DMS79 (cell line): ENCODE data around the gene MRNIP.
"Not testable (repeated sequence)": the region's sequence is repeated elsewhere in the genome, so short reads cannot be mapped to it uniquely, and the experiment has no call there.

ENCODE experiments used
- DNase-seq: peaks from one replicate; lab custom pipeline; 2025; lab: John Stamatoyannopoulos, UW

Gene MRNIP

GRCh38 chr5:179792612-179793467, 65.8 kb downstream of the MRNIP start:
- no peak for DNase-seq

DNA sequence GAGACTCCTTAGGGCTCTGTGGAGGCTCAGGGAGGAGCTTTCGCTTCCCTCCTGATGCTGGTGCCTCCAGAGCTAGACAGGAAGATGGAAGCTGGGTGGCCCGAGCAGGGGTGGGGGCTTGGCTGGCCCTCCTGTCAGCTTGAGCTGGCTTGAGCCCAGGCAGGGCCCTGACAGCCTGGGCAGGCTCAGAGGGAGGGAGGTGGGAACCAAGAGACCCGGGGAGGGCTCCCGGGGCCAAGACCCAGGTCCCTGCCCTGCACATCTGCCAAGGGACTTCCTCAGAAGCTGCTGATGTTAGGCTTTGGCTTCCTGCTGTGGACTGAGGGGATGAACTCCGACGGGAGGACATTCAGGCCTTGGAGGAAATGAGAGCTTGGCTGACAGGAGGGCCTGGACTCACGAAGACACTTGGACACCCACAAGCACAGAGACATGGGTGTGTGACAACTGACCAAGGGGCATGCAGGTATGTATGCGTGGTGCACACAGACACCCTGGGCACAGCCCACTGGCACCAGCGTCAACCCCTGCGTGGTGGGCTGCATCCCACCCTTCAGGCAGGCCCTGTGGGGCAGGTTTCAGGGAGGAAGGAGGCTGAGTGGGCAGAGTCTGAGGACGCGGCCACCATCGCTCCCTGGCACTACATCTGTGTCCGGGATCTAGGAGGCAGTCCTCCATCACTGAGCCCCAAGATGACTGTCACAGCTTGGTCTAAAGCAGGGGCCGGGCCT, 66.6 kb downstream of the MRNIP start:
- DNase-seq = no peak

DNA sequence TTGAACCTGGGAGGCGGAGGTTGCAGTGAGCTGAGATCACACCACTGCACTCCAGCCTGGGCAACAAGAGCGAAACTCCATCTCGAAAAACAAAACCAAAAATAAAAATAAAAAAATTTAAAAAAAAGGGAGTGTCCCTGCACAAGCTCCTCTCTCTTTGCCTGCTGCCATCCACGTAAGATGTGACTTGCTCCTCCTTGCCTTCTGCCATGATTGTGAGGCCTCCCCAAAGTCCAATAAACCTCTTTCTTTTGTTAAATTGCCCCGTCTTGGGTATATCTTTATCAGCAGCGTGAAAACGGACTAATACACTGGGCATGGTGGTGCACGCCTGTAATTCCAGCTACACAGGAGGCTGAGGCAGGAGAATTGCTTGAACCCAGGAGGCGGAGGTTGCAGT, 69.3 kb downstream of the MRNIP start:
- DNase-seq = not testable (repeated sequence)

DNA sequence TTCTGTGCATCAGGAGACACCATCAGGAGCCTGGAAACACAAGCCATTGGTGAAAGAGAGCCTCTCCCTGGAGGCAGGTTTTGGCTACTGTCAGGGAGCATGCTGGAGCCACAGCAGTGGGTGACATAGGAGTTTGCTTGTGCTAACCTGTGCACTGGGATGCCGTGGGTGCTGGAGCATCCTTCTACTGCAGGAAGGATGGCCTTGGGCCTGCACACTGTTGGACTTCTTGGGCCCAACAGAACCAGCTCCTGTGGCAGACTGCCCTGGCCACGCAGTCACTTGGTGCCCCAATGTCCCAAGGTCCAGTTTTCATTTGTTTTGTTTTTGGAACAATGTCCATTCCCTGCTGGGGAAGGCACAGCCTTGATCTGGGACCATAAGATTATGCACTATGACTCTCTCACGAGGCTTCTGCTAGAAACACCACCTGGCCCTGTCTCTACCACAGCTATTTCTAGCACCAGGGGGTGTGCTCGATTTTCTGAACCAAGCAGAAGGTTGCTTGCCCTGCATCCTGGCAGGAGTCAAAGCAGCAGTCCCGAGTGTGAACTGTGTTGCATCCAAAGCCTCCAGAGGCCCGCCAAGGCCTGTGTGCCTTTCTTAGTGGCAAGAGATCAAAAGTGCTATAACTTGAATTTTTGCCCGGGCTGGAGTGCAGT, 70.3 kb downstream of the MRNIP start:
- no peak for DNase-seq
